ENCODE data around the gene ARL6IP1. TPM values are rescaled to one million over a fixed set of nuclear protein-coding genes. Genes with fewer than 3 reads are reported as not detected.
A peak's percentile ranks its signal among the peaks of the same experiment; 100 is the strongest.
"Not testable (repeated sequence)": the region's sequence is repeated elsewhere in the genome, so short reads cannot be mapped to it uniquely, and the experiment has no call there.

Gene ARL6IP1
- total RNA-seq, 1 donor from 2014 or later, result 128 TPM

DNA sequence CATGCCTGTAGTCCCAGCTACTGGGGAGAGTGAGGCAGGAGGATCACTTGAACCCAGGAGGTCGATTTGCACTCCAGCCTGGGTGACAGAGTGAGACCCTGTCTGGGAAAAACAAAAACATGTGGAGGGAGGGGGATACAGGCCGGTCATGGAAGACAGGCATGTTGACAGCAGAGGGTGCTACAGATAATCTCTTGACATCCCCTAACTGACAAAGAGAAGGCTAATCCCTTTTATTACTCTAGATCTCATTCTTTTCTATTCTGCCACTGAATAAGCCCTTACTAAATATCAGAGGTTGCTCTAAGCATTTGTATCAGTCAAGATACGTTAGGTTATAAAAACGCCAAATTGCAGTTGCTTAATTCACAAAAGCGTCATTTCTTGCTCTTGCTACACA lies 25.0 kb downstream of the ARL6IP1 start:
- H3K4me1 ChIP-seq (ENCODE audit: insufficient read depth, low read length); H3K9me3 Mint-ChIP-seq (ENCODE audit: unreplicated experiment); H2AFZ ChIP-seq (ENCODE audit: low read depth, low read length); H3K27ac Mint-ChIP-seq (ENCODE audit: unreplicated experiment); H3K79me2 ChIP-seq (ENCODE audit: insufficient read depth, low read length); H3K27me3 ChIP-seq (ENCODE audit: insufficient read depth, low read length); H3K9ac ChIP-seq (ENCODE audit: low read length); H3K36me3 ChIP-seq (ENCODE audit: insufficient read depth, low read length); H3K4me2 ChIP-seq (ENCODE audit: low read length); H3K27me3 Mint-ChIP-seq (ENCODE audit: low read depth, unreplicated experiment); H3K4me1 Mint-ChIP-seq (ENCODE audit: low read depth, unreplicated experiment); H3K36me3 Mint-ChIP-seq (ENCODE audit: low read depth, unreplicated experiment); DNase-seq (ENCODE audit: low read depth); H3K9me3 ChIP-seq (ENCODE audit: insufficient read depth, low read depth, low read length); H3K27ac ChIP-seq (ENCODE audit: low read depth, low read length); H3K4me3 ChIP-seq (ENCODE audit: insufficient read depth, low read depth, low read length); H3K4me3 Mint-ChIP-seq (ENCODE audit: unreplicated experiment); FAIRE-seq: not testable (repeated sequence)
- peaks cover 10% of the 10 kb centered on the region for H4K20me1 ChIP-seq (ENCODE audit: insufficient read depth, low read length)

DNA sequence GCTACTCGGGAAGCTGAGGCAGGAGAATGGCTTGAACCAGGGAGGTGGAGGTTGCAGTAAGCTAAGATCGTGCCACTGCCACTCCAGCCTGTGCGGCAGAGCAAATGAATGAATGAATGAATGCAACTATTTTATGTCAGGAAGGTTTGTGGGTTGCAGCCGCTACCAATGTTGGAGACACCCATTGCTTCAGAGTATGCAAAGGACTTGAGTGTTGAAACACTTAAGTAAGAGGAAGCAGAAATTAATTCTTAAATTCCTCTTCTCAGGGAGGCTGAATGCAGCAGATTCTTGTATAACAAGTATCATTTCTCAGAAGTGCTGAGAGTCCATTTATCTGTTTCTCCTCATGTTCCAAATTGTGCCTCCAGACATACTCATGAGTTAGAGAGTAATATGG lies 26.7 kb downstream of the ARL6IP1 start:
- H3K4me3 ChIP-seq (ENCODE audit: insufficient read depth, low read depth, low read length); FAIRE-seq; DNase-seq (ENCODE audit: low read depth): not testable (repeated sequence)

DNA sequence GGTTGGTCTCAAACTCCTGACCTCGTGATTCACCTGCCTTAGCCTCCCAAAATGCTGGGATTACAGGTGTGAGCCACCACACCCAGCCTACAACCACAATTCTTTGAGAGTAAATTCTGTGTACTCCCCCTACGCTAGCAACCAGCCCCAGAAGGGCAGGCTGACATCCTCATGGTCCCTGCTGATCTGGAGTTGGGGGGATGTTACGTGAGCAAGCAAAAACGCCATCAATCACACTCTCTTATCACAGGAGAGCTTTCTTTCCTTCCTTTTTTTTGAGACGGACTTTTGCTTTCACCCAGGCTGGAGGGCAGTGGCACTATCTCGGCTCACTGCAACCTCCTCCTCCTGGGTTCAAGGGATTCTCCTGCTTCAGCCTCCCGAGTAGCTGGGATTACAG lies 29.2 kb downstream of the ARL6IP1 start:
- not testable (repeated sequence) for H3K36me3 Mint-ChIP-seq (ENCODE audit: low read depth, unreplicated experiment); DNase-seq (ENCODE audit: low read depth); H4K20me1 ChIP-seq (ENCODE audit: insufficient read depth, low read length); H3K27me3 Mint-ChIP-seq (ENCODE audit: low read depth, unreplicated experiment); H2AFZ ChIP-seq (ENCODE audit: low read depth, low read length); H3K27ac ChIP-seq (ENCODE audit: low read depth, low read length); H3K4me3 Mint-ChIP-seq (ENCODE audit: unreplicated experiment); H3K9me3 ChIP-seq (ENCODE audit: insufficient read depth, low read depth, low read length); H3K9ac ChIP-seq (ENCODE audit: low read length); H3K9me3 Mint-ChIP-seq (ENCODE audit: unreplicated experiment); H3K4me2 ChIP-seq (ENCODE audit: low read length); H3K79me2 ChIP-seq (ENCODE audit: insufficient read depth, low read length); H3K4me1 ChIP-seq (ENCODE audit: insufficient read depth, low read length); H3K4me3 ChIP-seq (ENCODE audit: insufficient read depth, low read depth, low read length); FAIRE-seq; H3K27ac Mint-ChIP-seq (ENCODE audit: unreplicated experiment); H3K4me1 Mint-ChIP-seq (ENCODE audit: low read depth, unreplicated experiment); H3K36me3 ChIP-seq (ENCODE audit: insufficient read depth, low read length); H3K27me3 ChIP-seq (ENCODE audit: insufficient read depth, low read length)

More for the DNA sequence above, 26.7 kb downstream of the ARL6IP1 start:
- H3K4me1 ChIP-seq (ENCODE audit: insufficient read depth, low read length); H3K27me3 ChIP-seq (ENCODE audit: insufficient read depth, low read length); H3K9me3 Mint-ChIP-seq (ENCODE audit: unreplicated experiment); H3K9me3 ChIP-seq (ENCODE audit: insufficient read depth, low read depth, low read length); H3K4me3 Mint-ChIP-seq (ENCODE audit: unreplicated experiment); H3K4me2 ChIP-seq (ENCODE audit: low read length); H3K9ac ChIP-seq (ENCODE audit: low read length); H3K27ac ChIP-seq (ENCODE audit: low read depth, low read length); H3K36me3 Mint-ChIP-seq (ENCODE audit: low read depth, unreplicated experiment); H3K27me3 Mint-ChIP-seq (ENCODE audit: low read depth, unreplicated experiment); H3K4me1 Mint-ChIP-seq (ENCODE audit: low read depth, unreplicated experiment); H2AFZ ChIP-seq (ENCODE audit: low read depth, low read length); H4K20me1 ChIP-seq (ENCODE audit: insufficient read depth, low read length); H3K79me2 ChIP-seq (ENCODE audit: insufficient read depth, low read length); H3K36me3 ChIP-seq (ENCODE audit: insufficient read depth, low read length); H3K27ac Mint-ChIP-seq (ENCODE audit: unreplicated experiment): not testable (repeated sequence)

DNA sequence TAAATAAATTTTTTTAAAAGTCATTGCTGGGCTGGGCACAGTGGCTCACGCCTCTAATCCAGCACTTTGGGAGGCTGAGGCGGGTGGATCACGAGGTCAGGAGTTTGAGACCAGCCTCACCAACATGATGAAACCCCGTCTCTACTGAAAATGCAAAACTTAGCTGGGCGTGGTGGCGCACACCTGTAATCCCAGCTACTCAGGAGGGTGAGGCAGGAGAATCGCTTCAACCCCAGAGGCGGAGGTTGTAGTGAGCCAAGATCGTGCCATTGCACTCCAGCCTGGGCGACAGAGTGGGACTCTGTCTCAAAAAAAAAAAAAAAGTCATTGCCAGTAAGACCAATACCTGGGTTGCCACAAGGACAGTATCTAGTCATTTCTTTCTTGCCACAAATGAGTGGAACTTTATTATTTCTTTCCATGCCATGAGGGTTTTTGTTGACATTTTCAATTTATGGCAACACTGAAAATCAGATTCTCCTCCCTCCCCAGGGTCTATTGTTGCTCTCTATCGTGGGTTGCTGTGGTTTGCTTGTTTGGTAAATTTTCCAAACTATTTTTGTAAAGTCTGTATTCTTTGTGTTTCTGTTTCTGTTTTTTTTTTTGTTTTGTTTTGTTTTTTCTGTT lies 30.9 kb downstream of the ARL6IP1 start:
- H3K27ac ChIP-seq (ENCODE audit: low read depth, low read length); FAIRE-seq; H3K9me3 ChIP-seq (ENCODE audit: insufficient read depth, low read depth, low read length); H3K27me3 ChIP-seq (ENCODE audit: insufficient read depth, low read length); H4K20me1 ChIP-seq (ENCODE audit: insufficient read depth, low read length); DNase-seq (ENCODE audit: low read depth); H3K9me3 Mint-ChIP-seq (ENCODE audit: unreplicated experiment); H3K9ac ChIP-seq (ENCODE audit: low read length); H3K27ac Mint-ChIP-seq (ENCODE audit: unreplicated experiment); H3K36me3 Mint-ChIP-seq (ENCODE audit: low read depth, unreplicated experiment); H3K4me1 ChIP-seq (ENCODE audit: insufficient read depth, low read length); H3K4me2 ChIP-seq (ENCODE audit: low read length); H3K4me1 Mint-ChIP-seq (ENCODE audit: low read depth, unreplicated experiment); H3K79me2 ChIP-seq (ENCODE audit: insufficient read depth, low read length); H3K27me3 Mint-ChIP-seq (ENCODE audit: low read depth, unreplicated experiment); H3K36me3 ChIP-seq (ENCODE audit: insufficient read depth, low read length); H3K4me3 ChIP-seq (ENCODE audit: insufficient read depth, low read depth, low read length); H3K4me3 Mint-ChIP-seq (ENCODE audit: unreplicated experiment); H2AFZ ChIP-seq (ENCODE audit: low read depth, low read length): not testable (repeated sequence)

DNA sequence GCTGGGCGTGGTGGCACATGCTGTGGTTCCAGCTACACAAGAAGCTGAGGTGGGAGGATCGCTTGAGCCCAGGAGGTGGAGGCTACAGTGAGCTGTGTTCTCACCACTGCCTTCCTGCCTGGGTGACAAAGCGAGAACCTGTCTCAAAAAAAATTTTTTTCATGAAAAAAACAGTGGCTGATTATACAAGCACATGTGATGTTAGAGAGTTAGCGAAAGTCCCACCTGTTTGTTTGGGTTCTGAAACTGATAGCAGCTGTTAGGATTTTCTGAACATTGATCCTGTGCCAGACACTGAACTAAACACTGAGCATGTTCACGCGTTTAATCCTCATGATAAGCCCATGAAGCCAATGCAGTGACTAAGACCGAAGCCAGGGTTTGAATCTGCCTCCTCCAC lies 34.1 kb downstream of the ARL6IP1 start:
- H3K4me1 Mint-ChIP-seq (ENCODE audit: low read depth, unreplicated experiment); H3K27ac Mint-ChIP-seq (ENCODE audit: unreplicated experiment); H3K36me3 ChIP-seq (ENCODE audit: insufficient read depth, low read length); H3K9me3 Mint-ChIP-seq (ENCODE audit: unreplicated experiment); H3K9me3 ChIP-seq (ENCODE audit: insufficient read depth, low read depth, low read length); H3K4me3 Mint-ChIP-seq (ENCODE audit: unreplicated experiment); H3K36me3 Mint-ChIP-seq (ENCODE audit: low read depth, unreplicated experiment); H2AFZ ChIP-seq (ENCODE audit: low read depth, low read length); FAIRE-seq; H3K27me3 ChIP-seq (ENCODE audit: insufficient read depth, low read length); H3K4me3 ChIP-seq (ENCODE audit: insufficient read depth, low read depth, low read length); H3K4me2 ChIP-seq (ENCODE audit: low read length); H3K9ac ChIP-seq (ENCODE audit: low read length); H3K79me2 ChIP-seq (ENCODE audit: insufficient read depth, low read length); H3K4me1 ChIP-seq (ENCODE audit: insufficient read depth, low read length); H3K27ac ChIP-seq (ENCODE audit: low read depth, low read length); H4K20me1 ChIP-seq (ENCODE audit: insufficient read depth, low read length); H3K27me3 Mint-ChIP-seq (ENCODE audit: low read depth, unreplicated experiment); DNase-seq (ENCODE audit: low read depth): not testable (repeated sequence)

DNA sequence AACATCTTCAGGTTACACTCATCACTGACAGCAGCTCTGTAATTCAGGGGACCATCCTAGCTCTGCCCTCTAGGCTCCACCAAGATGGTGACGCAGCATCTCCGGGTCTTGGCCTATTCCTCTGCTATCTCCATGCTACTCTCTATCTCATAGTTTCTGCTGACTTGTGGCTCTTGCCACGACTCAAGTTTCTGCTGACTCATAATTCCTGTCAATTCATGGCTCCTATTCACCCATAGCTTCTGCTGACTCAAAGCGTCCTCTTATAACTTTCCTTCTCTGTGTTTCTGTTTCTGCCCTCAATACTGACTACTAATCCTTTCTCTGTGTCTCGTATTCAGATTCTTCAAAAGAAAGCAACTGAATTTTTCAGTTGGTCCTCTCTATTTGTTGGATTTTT lies 38.6 kb downstream of the ARL6IP1 start:
- not testable (repeated sequence) for H3K27me3 ChIP-seq (ENCODE audit: insufficient read depth, low read length); H3K4me1 Mint-ChIP-seq (ENCODE audit: low read depth, unreplicated experiment); H4K20me1 ChIP-seq (ENCODE audit: insufficient read depth, low read length); H3K4me1 ChIP-seq (ENCODE audit: insufficient read depth, low read length); H3K4me2 ChIP-seq (ENCODE audit: low read length); H3K36me3 Mint-ChIP-seq (ENCODE audit: low read depth, unreplicated experiment); H3K79me2 ChIP-seq (ENCODE audit: insufficient read depth, low read length); H3K9ac ChIP-seq (ENCODE audit: low read length); H3K4me3 Mint-ChIP-seq (ENCODE audit: unreplicated experiment); H3K27ac ChIP-seq (ENCODE audit: low read depth, low read length); H3K9me3 ChIP-seq (ENCODE audit: insufficient read depth, low read depth, low read length); H3K27me3 Mint-ChIP-seq (ENCODE audit: low read depth, unreplicated experiment); H3K27ac Mint-ChIP-seq (ENCODE audit: unreplicated experiment); H3K4me3 ChIP-seq (ENCODE audit: insufficient read depth, low read depth, low read length); H3K9me3 Mint-ChIP-seq (ENCODE audit: unreplicated experiment); H3K36me3 ChIP-seq (ENCODE audit: insufficient read depth, low read length); DNase-seq (ENCODE audit: low read depth); H2AFZ ChIP-seq (ENCODE audit: low read depth, low read length)
- peak; percentile 58 for FAIRE-seq
